ENCODE data around the gene LINGO1.

LINGO1 gene

DNA sequence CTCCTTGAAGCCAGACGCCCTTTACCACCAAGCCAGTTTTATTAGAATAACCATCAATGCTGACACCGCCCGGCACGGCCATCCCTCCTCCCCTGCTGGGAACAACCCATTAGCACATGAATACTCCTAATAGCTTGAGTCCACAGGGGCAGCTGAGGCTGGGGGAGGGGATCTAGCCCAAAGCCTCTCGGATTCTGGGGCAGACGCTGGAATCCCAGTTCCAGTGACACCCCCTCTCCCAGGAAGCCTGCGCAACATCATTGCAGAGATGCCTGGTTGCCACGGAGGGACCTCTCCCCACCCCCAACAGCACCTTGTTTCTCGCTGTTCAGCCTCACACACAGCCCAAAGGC lies 1.2 kb upstream of the LINGO1 start:
- no peaks in the 10 kb centered on the region for H3K36me3 ChIP-seq (ENCODE audit: control insufficient read depth in 5 of 5, insufficient read depth in 5 of 5, low read length in 5 of 5)
- no peak overlapping the region for H3K9ac ChIP-seq (ENCODE audit: low read length in 5 of 5)
- no peak overlapping the region for H3K4me3 ChIP-seq (ENCODE audit: low read depth in 1 of 5, low read length in 5 of 5)
- H3K4me1 ChIP-seq (ENCODE audit: control insufficient read depth in 5 of 5, insufficient read depth in 5 of 5, low read length in 5 of 5), result peaks cover 0 to 25% (median 16%) of the 10 kb centered on the region in 5 donors
- H3K9me3 ChIP-seq (ENCODE audit: control insufficient read depth in 5 of 5, low read length in 5 of 5), result no peaks in the 10 kb centered on the region
- no peak overlapping the region for H3K27ac ChIP-seq (ENCODE audit: low read depth, low read length)
- H3K27me3 ChIP-seq (ENCODE audit: control insufficient read depth in 5 of 5, insufficient read depth in 4 of 5, low read length in 5 of 5), result peaks cover 28 to 54% (median 34%) of the 10 kb centered on the region in 5 donors

DNA sequence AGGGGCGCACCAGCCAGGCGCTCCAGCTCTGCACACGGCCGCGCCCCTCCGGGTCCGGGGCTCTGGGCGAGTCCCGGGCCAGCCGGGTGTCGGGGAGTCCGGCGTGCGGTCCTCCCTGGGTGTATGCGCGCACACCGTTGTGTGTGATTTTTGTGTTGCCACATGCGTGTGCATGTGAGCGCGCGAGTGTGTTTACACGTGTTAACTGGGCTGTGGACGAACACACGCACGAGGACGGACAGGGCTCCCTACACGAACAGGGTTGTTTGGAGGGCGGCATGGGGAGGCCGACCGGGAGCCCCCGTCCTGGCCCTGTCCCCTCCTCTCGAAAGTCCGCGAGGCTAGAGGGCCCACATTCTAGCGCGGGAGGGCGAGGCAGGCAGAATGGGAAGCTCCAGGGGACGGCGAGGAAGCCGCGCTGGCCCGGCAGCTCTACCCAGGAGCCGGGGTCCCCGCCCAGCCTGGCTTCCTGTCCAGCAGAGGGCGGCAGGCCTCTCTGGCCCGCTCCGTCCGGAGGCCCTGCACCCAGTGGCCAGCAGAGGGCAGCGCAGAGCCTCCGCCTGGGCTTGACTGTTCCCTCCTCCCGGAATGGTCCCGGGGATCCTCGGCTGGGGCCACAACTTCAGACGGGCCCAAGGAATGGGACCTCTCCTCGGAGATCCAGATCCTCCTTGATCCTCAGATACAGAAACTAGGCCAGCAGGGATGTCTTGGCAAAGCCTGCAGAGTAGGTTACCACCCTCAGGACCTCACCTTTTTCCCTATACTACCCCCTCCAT lies 611 bp upstream of the LINGO1 start:
- Histone ChIP-seq H3K9ac (ENCODE audit: low read length in 5 of 5) (peak overlapping the region in 1 of 5 donors; percentile 38), H3K4me3 (ENCODE audit: low read depth in 1 of 5, low read length in 5 of 5) (peak overlapping the region; percentile 42 to 79 (median 63)), H3K27ac (ENCODE audit: low read depth, low read length) (no peak overlapping the region), H3K36me3 (ENCODE audit: control insufficient read depth in 5 of 5, insufficient read depth in 5 of 5, low read length in 5 of 5) (no peaks in the 10 kb centered on the region), H3K9me3 (ENCODE audit: control insufficient read depth in 5 of 5, low read length in 5 of 5) (no peaks in the 10 kb centered on the region), H3K4me1 (ENCODE audit: control insufficient read depth in 5 of 5, insufficient read depth in 5 of 5, low read length in 5 of 5) (peaks cover 0 to 25% (median 16%) of the 10 kb centered on the region in 5 donors), H3K27me3 (ENCODE audit: control insufficient read depth in 5 of 5, insufficient read depth in 4 of 5, low read length in 5 of 5) (peaks cover 28 to 51% (median 34%) of the 10 kb centered on the region in 5 donors)

GRCh38 chr15:77631745-77632533 lies 773 bp downstream of the LINGO1 start:
- Histone ChIP-seq H3K36me3 (ENCODE audit: control insufficient read depth in 5 of 5, insufficient read depth in 5 of 5, low read length in 5 of 5) (no peaks in the 10 kb centered on the region), H3K27me3 (ENCODE audit: control insufficient read depth in 5 of 5, insufficient read depth in 4 of 5, low read length in 5 of 5) (peaks cover 28 to 47% (median 34%) of the 10 kb centered on the region in 5 donors), H3K4me3 (ENCODE audit: low read depth in 1 of 5, low read length in 5 of 5) (peak overlapping the region in 3 of 5 donors; percentile 39 to 53 (median 50)), H3K9me3 (ENCODE audit: control insufficient read depth in 5 of 5, low read length in 5 of 5) (peaks cover 0 to 4% (median 0%) of the 10 kb centered on the region in 5 donors), H3K9ac (ENCODE audit: low read length in 5 of 5) (no peak overlapping the region), H3K27ac (ENCODE audit: low read depth, low read length) (no peak overlapping the region), H3K4me1 (ENCODE audit: control insufficient read depth in 5 of 5, insufficient read depth in 5 of 5, low read length in 5 of 5) (peaks cover 0 to 25% (median 16%) of the 10 kb centered on the region in 5 donors)

- no peaks in the 10 kb centered on the region for H3K36me3 ChIP-seq (ENCODE audit: control insufficient read depth in 5 of 5, insufficient read depth in 5 of 5, low read length in 5 of 5)
- H3K4me1 ChIP-seq (ENCODE audit: control insufficient read depth in 5 of 5, insufficient read depth in 5 of 5, low read length in 5 of 5), result peaks cover 0 to 25% (median 16%) of the 10 kb centered on the region in 5 donors
- no peak overlapping the region for H3K27ac ChIP-seq (ENCODE audit: low read depth, low read length)
- H3K9me3 ChIP-seq (ENCODE audit: control insufficient read depth in 5 of 5, low read length in 5 of 5), result peaks cover 0 to 4% (median 0%) of the 10 kb centered on the region in 5 donors
- H3K9ac ChIP-seq (ENCODE audit: low read length in 5 of 5), result no peak overlapping the region
- H3K4me3 ChIP-seq (ENCODE audit: low read depth in 1 of 5, low read length in 5 of 5), result peak overlapping the region in 1 of 5 donors; percentile 50
- peaks cover 28 to 42% (median 34%) of the 10 kb centered on the region in 5 donors for H3K27me3 ChIP-seq (ENCODE audit: control insufficient read depth in 5 of 5, insufficient read depth in 4 of 5, low read length in 5 of 5)
These were observed 1.6 kb downstream of the LINGO1 start for GRCh38 chr15:77630956-77631744.

DNA sequence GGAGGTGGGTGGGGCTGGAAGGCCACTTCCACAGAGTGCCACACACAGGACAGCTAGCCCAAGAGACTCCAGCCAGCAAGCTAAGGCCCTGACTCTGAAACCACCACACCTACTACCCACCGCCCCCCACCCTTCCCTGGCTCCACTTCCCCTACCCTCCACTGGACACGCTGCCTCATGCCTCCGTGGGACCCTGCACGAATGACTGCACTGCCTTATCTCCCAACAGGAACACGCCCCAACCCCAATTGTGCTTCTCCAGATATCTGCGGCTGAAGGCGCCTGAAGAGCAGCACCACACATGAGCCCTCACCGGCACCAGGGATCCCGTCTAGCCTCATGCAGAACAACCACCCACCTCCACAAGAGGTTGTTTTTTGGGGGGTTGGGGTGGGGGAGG lies 2.7 kb downstream of the LINGO1 start:
- H3K27ac ChIP-seq (ENCODE audit: low read depth, low read length), result no peak overlapping the region
- H3K4me3 ChIP-seq (ENCODE audit: low read depth in 1 of 5, low read length in 5 of 5), result no peak overlapping the region
- peaks cover 0 to 25% (median 16%) of the 10 kb centered on the region in 5 donors for H3K4me1 ChIP-seq (ENCODE audit: control insufficient read depth in 5 of 5, insufficient read depth in 5 of 5, low read length in 5 of 5)
- H3K36me3 ChIP-seq (ENCODE audit: control insufficient read depth in 5 of 5, insufficient read depth in 5 of 5, low read length in 5 of 5), result no peaks in the 10 kb centered on the region
- H3K9me3 ChIP-seq (ENCODE audit: control insufficient read depth in 5 of 5, low read length in 5 of 5), result peaks cover 0 to 4% (median 0%) of the 10 kb centered on the region in 5 donors
- H3K27me3 ChIP-seq (ENCODE audit: control insufficient read depth in 5 of 5, insufficient read depth in 4 of 5, low read length in 5 of 5), result peaks cover 25 to 33% (median 30%) of the 10 kb centered on the region in 5 donors
- no peak overlapping the region for H3K9ac ChIP-seq (ENCODE audit: low read length in 5 of 5)

- peaks cover 0 to 4% (median 0%) of the 10 kb centered on the region in 5 donors for H3K9me3 ChIP-seq (ENCODE audit: control insufficient read depth in 5 of 5, low read length in 5 of 5)
- H3K4me3 ChIP-seq (ENCODE audit: low read depth in 1 of 5, low read length in 5 of 5), result no peak overlapping the region
- H3K36me3 ChIP-seq (ENCODE audit: control insufficient read depth in 5 of 5, insufficient read depth in 5 of 5, low read length in 5 of 5), result no peaks in the 10 kb centered on the region
- H3K4me1 ChIP-seq (ENCODE audit: control insufficient read depth in 5 of 5, insufficient read depth in 5 of 5, low read length in 5 of 5), result peaks cover 0 to 23% (median 16%) of the 10 kb centered on the region in 5 donors
- H3K9ac ChIP-seq (ENCODE audit: low read length in 5 of 5), result no peak overlapping the region
- peaks cover 21 to 31% (median 25%) of the 10 kb centered on the region in 5 donors for H3K27me3 ChIP-seq (ENCODE audit: control insufficient read depth in 5 of 5, insufficient read depth in 4 of 5, low read length in 5 of 5)
- H3K27ac ChIP-seq (ENCODE audit: low read depth, low read length), result no peak overlapping the region
These were observed 3.4 kb downstream of the LINGO1 start for GRCh38 chr15:77629070-77630030.

DNA sequence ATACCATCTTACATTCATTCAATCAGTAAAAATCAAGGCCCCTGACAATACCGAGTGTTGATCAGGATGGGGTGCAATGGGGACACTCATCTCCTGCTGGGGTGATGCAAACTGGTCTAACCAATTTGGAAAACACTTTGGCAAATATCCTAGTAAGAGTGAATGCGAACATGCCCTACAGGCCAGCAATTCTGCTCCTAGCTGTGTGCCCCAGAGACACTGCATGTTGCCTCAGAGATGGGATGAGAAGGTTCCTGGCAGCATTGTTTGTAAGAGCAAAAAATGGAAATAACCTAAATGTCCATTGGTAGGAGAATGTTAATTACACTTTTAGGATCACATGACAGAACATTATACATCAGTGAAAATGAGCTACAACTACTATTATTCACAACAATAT lies 4.7 kb downstream of the LINGO1 start:
- Histone ChIP-seq H3K27me3 (ENCODE audit: control insufficient read depth in 5 of 5, insufficient read depth in 4 of 5, low read length in 5 of 5) (peaks cover 13 to 23% (median 20%) of the 10 kb centered on the region in 5 donors), H3K4me1 (ENCODE audit: control insufficient read depth in 5 of 5, insufficient read depth in 5 of 5, low read length in 5 of 5) (peaks cover 0 to 10% (median 7%) of the 10 kb centered on the region in 5 donors)

GRCh38 chr15:77627581-77627980 lies 5.1 kb downstream of the LINGO1 start:
- H3K9ac ChIP-seq (ENCODE audit: low read length in 5 of 5), result no peak overlapping the region
- no peak overlapping the region for H3K4me3 ChIP-seq (ENCODE audit: low read depth in 1 of 5, low read length in 5 of 5)
- H3K27ac ChIP-seq (ENCODE audit: low read depth, low read length), result no peak overlapping the region
- peaks cover 0 to 4% (median 0%) of the 10 kb centered on the region in 5 donors for H3K9me3 ChIP-seq (ENCODE audit: control insufficient read depth in 5 of 5, low read length in 5 of 5)
- H3K27me3 ChIP-seq (ENCODE audit: control insufficient read depth in 5 of 5, insufficient read depth in 4 of 5, low read length in 5 of 5), result peaks cover 13 to 23% (median 20%) of the 10 kb centered on the region in 5 donors
- H3K4me1 ChIP-seq (ENCODE audit: control insufficient read depth in 5 of 5, insufficient read depth in 5 of 5, low read length in 5 of 5), result peaks cover 0 to 7% (median 5%) of the 10 kb centered on the region in 5 donors
- H3K36me3 ChIP-seq (ENCODE audit: control insufficient read depth in 5 of 5, insufficient read depth in 5 of 5, low read length in 5 of 5), result no peaks in the 10 kb centered on the region

More for the DNA sequence above, 4.7 kb downstream of the LINGO1 start:
- H3K4me3 ChIP-seq (ENCODE audit: low read depth in 1 of 5, low read length in 5 of 5), result no peak overlapping the region
- no peaks in the 10 kb centered on the region for H3K36me3 ChIP-seq (ENCODE audit: control insufficient read depth in 5 of 5, insufficient read depth in 5 of 5, low read length in 5 of 5)
- H3K9me3 ChIP-seq (ENCODE audit: control insufficient read depth in 5 of 5, low read length in 5 of 5), result peaks cover 0 to 4% (median 0%) of the 10 kb centered on the region in 5 donors
- no peak overlapping the region for H3K27ac ChIP-seq (ENCODE audit: low read depth, low read length)
- no peak overlapping the region for H3K9ac ChIP-seq (ENCODE audit: low read length in 5 of 5)

- Histone ChIP-seq H3K36me3 (ENCODE audit: control insufficient read depth in 5 of 5, insufficient read depth in 5 of 5, low read length in 5 of 5) (no peaks in the 10 kb centered on the region), H3K9ac (ENCODE audit: low read length in 5 of 5) (no peak overlapping the region), H3K27ac (ENCODE audit: low read depth, low read length) (no peak overlapping the region), H3K4me3 (ENCODE audit: low read depth in 1 of 5, low read length in 5 of 5) (no peak overlapping the region), H3K9me3 (ENCODE audit: control insufficient read depth in 5 of 5, low read length in 5 of 5) (peaks cover 0 to 4% (median 0%) of the 10 kb centered on the region in 5 donors), H3K4me1 (ENCODE audit: control insufficient read depth in 5 of 5, insufficient read depth in 5 of 5, low read length in 5 of 5) (peaks cover 0 to 6% (median 4%) of the 10 kb centered on the region in 5 donors), H3K27me3 (ENCODE audit: control insufficient read depth in 5 of 5, insufficient read depth in 4 of 5, low read length in 5 of 5) (peaks cover 13 to 22% (median 20%) of the 10 kb centered on the region in 5 donors)
These were observed 5.6 kb downstream of the LINGO1 start for GRCh38 chr15:77627067-77627466.

All from subcutaneous abdominal adipose tissue (tissue), 5 donors.